K562 (cell line): ENCODE data around the gene TGFB2. TPM values are rescaled to one million over a fixed set of nuclear protein-coding genes. Genes with fewer than 3 reads are reported as not detected.

Experiments used
- ARID1B ChIP-seq: fragments of 450-650 bp; IDR thresholded peaks from 2 replicates; pipeline ENCODE4 v1.6.1; 2016; ENCODE audit warnings: antibody characterized with exemption, mild to moderate bottlenecking, inconsistent platforms
- EHMT2 ChIP-seq: fragments of 450-650 bp; IDR thresholded peaks from 2 replicates; pipeline ENCODE4 v1.6.1; 2018; ENCODE audit warnings: antibody characterized with exemption
- ESRRB ChIP-seq: fragments of 250-450 bp; sonication (Bioruptor Pico); IDR thresholded peaks from 2 replicates; pipeline ENCODE4 v1.5.0; 2020; ENCODE audit warnings: mild to moderate bottlenecking, moderate library complexity, borderline replicate concordance
- FOS ChIP-seq: IDR thresholded peaks from 3 replicates; pipeline ENCODE4 v1.6.1; 2011; ENCODE audit not compliant: insufficient read length; ENCODE audit errors: extremely low read depth
- IRF9 ChIP-seq: fragments of 450-650 bp; IDR thresholded peaks from 2 replicates; pipeline ENCODE4 v1.6.1; 2016; ENCODE audit warnings: missing biosample characterization, missing genetic modification characterization
- MECOM ChIP-seq: fragments of 250-450 bp; sonication (Bioruptor Pico); IDR thresholded peaks from 2 replicates; pipeline ENCODE4 v1.8.0; 2022; ENCODE audit warnings: inconsistent platforms
- MEF2A ChIP-seq: IDR thresholded peaks from 2 replicates; pipeline ENCODE4 v1.6.1; 2011; ENCODE audit warnings: low read depth, mild to moderate bottlenecking, low read length, moderate library complexity; ENCODE audit not compliant: control insufficient read depth
- NELFE ChIP-seq: IDR thresholded peaks from 2 replicates; pipeline ENCODE4 v1.6.1; 2011; ENCODE audit warnings: mild to moderate bottlenecking; ENCODE audit not compliant: insufficient read depth, insufficient read length
- NR4A1 ChIP-seq, 2 experiments: fragments of 250-450 bp in 1 of 2; fragments of 450-650 bp in 1 of 2; sonication (Bioruptor Pico) in 1 of 2; IDR thresholded peaks; 2 replicates each; pipeline versions ENCODE4 v1.4.0 to v1.6.1; 2016 to 2020; ENCODE audit warnings: mild to moderate bottlenecking in 2 of 2, missing compliant biosample characterization in 1 of 2, missing genetic modification characterization in 1 of 2, moderate library complexity in 1 of 2
- PCBP1 ChIP-seq: fragments of 200-400 bp; formaldehyde crosslinking; IDR thresholded peaks from 2 replicates; pipeline ENCODE4 v1.6.1; 2018; ENCODE audit warnings: mild to moderate bottlenecking, low read depth, low read length; ENCODE audit not compliant: poor library complexity, severe bottlenecking
- PURB ChIP-seq: sonication (generic); formaldehyde crosslinking; IDR thresholded peaks from 2 replicates; pipeline ENCODE4 v1.9.0; 2021; ENCODE audit warnings: low read depth, mild to moderate bottlenecking, missing genetic modification reagents
- RB1 ChIP-seq: fragments of 450-650 bp; IDR thresholded peaks from 2 replicates; pipeline ENCODE4 v1.6.1; 2017; ENCODE audit warnings: low read depth, mild to moderate bottlenecking
- SNIP1 ChIP-seq: fragments of 450-650 bp; IDR thresholded peaks from 2 replicates; pipeline ENCODE4 v1.7.1; 2017; ENCODE audit warnings: low read depth, mild to moderate bottlenecking
- SREBF2 ChIP-seq: sonication (generic); formaldehyde crosslinking; IDR thresholded peaks from 2 replicates; pipeline ENCODE4 v1.4.0; 2020; ENCODE audit warnings: mild to moderate bottlenecking, missing genetic modification reagents
- SRSF1 ChIP-seq: fragments of 200-400 bp; formaldehyde crosslinking; IDR thresholded peaks from 2 replicates; pipeline ENCODE4 v1.6.1; 2017; ENCODE audit warnings: mild to moderate bottlenecking, low read depth, low read length, moderate library complexity
- TBL1XR1 ChIP-seq, 2 experiments: IDR thresholded peaks; 2 replicates each; pipeline ENCODE4 v1.6.1; 2012; ENCODE audit warnings: improper control_type of control experiment in 2 of 2, low read length in 2 of 2, mild to moderate bottlenecking in 1 of 2
- TBP ChIP-seq: optimal IDR thresholded peaks from 2 replicates; pipeline ENCODE3; 2011; ENCODE audit warnings: low read depth, low read length, improper control_type of control experiment
- TCF7 ChIP-seq: sonication (generic); IDR thresholded peaks from 2 replicates; pipeline ENCODE4 v1.6.1; 2016; ENCODE audit warnings: antibody characterized with exemption, borderline replicate concordance
- TEAD1 ChIP-seq, 2 experiments: fragments of 450-650 bp in 1 of 2; sonication (generic) in 1 of 2; formaldehyde crosslinking; IDR thresholded peaks; 2 replicates each; pipeline versions ENCODE4 v1.4.0 to v1.8.0; 2020 to 2022; ENCODE audit warnings: mild to moderate bottlenecking in 2 of 2, missing genetic modification reagents in 1 of 2
- THRAP3 ChIP-seq: fragments of 450-650 bp; IDR thresholded peaks from 2 replicates; pipeline ENCODE4 v1.6.1; 2016; ENCODE audit warnings: mild to moderate bottlenecking, inconsistent platforms, borderline replicate concordance
- ZBTB7A ChIP-seq: IDR thresholded peaks from 2 replicates; pipeline ENCODE4 v1.6.1; 2011; ENCODE audit warnings: low read depth, mild to moderate bottlenecking, low read length, moderate library complexity, borderline replicate concordance; ENCODE audit not compliant: control insufficient read depth
- ZNF232 ChIP-seq: sonication (generic); formaldehyde crosslinking; IDR thresholded peaks from 2 replicates; pipeline ENCODE4 v1.8.0; 2022; ENCODE audit warnings: mild to moderate bottlenecking, missing genetic modification reagents
- ZNF75A ChIP-seq: fragments of 450-650 bp; formaldehyde crosslinking; IDR thresholded peaks from 2 replicates; pipeline ENCODE4 v1.4.0; 2020; ENCODE audit warnings: mild to moderate bottlenecking
- polyA plus RNA-seq, 8 experiments: library from polyadenylated mRNA; depleted of rRNA in 4 of 8; stranded (reverse) in 5 of 8; unstranded in 3 of 8; fragments of >200 nt; fragmentation: Nextera tagmentation in 2 of 8; fragmentation: Illumina TruSeq in 1 of 8; extraction: Ambion mirVana in 2 of 8; extraction: Trizol in 1 of 8; gene quantifications; 2 replicates each; pipeline versions ENCODE4 v1.2.1 to v1.2.3, GENCODE V29; 2011 to 2014; ENCODE audit warnings: inconsistent platforms in 1 of 8, missing spikeins in 1 of 8
- total RNA-seq, 7 experiments: library from RNA; depleted of rRNA in 6 of 7; stranded (reverse); fragments of >200 nt in 6 of 7; fragmentation: Illumina TruSeq in 2 of 7; extraction: Trizol in 2 of 7; gene quantifications; 2 replicates each; pipeline versions ENCODE4 v1.2.1 to v1.2.3, GENCODE V29; 2011 to 2021; ENCODE audit warnings: low replicate concordance in 1 of 7
- TF ChIP-seq, protein P1 (sequence below): fragments of 450-650 bp; formaldehyde crosslinking; IDR thresholded peaks from 2 replicates; pipeline ENCODE4 v1.4.0; 2020; ENCODE audit warnings: mild to moderate bottlenecking, moderate library complexity

TGFB2 gene
- total and polyA plus RNA-seq, 9 of the 15 experiments (the other 6 are each of a cell fraction or from before 2014, with no cell fraction given): 0.03 to 0.41 (median 0.11) TPM; not detected in 3

DNA sequence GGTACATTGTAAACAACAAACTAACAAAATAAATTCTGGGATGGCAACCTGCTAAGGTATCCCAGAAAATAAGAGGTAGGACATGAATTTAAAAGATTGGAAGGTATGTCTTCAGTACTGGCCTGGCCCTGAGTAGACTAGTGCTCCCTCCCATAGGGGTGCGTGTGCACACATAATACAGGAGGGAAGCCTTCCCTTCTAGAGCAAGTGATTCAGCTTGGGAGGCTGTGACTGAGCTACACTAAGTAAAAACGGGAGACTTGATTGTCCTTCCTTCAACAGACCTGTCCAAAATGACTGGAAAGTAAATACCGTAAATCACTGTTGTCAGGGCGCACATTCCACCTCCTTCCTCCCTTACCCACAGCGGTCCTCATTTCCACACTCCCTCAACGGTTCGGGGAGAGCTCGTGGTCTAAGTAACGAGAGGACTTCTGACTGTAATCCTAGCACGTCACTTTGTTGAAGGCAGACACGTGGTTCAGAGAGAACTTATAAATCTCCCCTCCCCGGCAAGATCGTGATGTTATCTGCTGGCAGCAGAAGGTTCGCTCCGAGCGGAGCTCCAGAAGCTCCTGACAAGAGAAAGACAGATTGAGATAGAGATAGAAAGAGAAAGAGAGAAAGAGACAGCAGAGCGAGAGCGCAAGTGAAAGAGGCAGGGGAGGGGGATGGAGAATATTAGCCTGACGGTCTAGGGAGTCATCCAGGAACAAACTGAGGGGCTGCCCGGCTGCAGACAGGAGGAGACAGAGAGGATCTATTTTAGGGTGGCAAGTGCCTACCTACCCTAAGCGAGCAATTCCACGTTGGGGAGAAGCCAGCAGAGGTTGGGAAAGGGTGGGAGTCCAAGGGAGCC, at the start of gene TGFB2 (continued):
- TF ChIP-seq SNIP1 (no peak), ZNF232 (CRISPR knock-in tag) (no peak), ZBTB7A (no peak), MEF2A (no peak), THRAP3 (no peak), RB1 (no peak), TBP (peak; percentile 45), ARID1B (peak; percentile 79), EHMT2 (no peak), TBL1XR1 (IDR thresholded peaks at IDR 0.05; ENCODE audit: low read length in 2 of 2) (0 out of 4 replicates have a peak, but pooled peaks of 1 of the 2 experiments have one; percentile 18), SRSF1 (no peak), ESRRB (CRISPR knock-in tag) (no peak), SREBF2 (CRISPR knock-in tag) (no peak), FOS (no peak), PCBP1 (no peak), IRF9 (no peak), MECOM (CRISPR knock-in tag) (0 out of 2 replicates have a peak, but pooled peaks have one; percentile 43), TEAD1 (CRISPR knock-in tag; IDR thresholded peaks at IDR 0.05) (peak in 1 of 2 experiments; percentile 72; a peak in 2 of 4 replicates), TCF7 (no peak), PURB (CRISPR knock-in tag) (no peak), NR4A1 (CRISPR knock-in tag; IDR thresholded peaks at IDR 0.05) (no peak), NR4A1 (tag; IDR thresholded peaks at IDR 0.05) (no peak), ZNF75A (CRISPR knock-in tag) (no peak), NELFE (no peak)
- TF ChIP-seq, protein P1, sequence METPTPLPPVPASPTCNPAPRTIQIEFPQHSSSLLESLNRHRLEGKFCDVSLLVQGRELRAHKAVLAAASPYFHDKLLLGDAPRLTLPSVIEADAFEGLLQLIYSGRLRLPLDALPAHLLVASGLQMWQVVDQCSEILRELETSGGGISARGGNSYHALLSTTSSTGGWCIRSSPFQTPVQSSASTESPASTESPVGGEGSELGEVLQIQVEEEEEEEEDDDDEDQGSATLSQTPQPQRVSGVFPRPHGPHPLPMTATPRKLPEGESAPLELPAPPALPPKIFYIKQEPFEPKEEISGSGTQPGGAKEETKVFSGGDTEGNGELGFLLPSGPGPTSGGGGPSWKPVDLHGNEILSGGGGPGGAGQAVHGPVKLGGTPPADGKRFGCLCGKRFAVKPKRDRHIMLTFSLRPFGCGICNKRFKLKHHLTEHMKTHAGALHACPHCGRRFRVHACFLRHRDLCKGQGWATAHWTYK (CRISPR knock-in tag): no peak
